Lower leg skin (tissue), 4 donors: ENCODE measurements around the gene MACROD1. TPM values are rescaled to one million over a fixed set of nuclear protein-coding genes. Genes with fewer than 3 reads are reported as not detected.
A peak's percentile ranks its signal among the peaks of the same experiment; 100 is the strongest.

Source experiments
- DNase-seq, 2 donors: peaks; one replicate each; pipeline ENCODE4 v3.0.0-alpha.2; 2019; ENCODE audit warnings: low spot score in 2 of 2
- H3K4me3 ChIP-seq: fragments of 200-600 bp; sonication (generic); 2 replicates; pipeline ENCODE4 v1.5.1; 2017; ENCODE audit warnings: mild to moderate bottlenecking, low read depth; ENCODE audit not compliant: poor library complexity, severe bottlenecking
- CTCF ChIP-seq, 3 donors: fragments of 450-650 bp; IDR thresholded peaks; one replicate each; pipeline ENCODE4 v1.5.1; 2016; ENCODE audit warnings: antibody characterized with exemption in 3 of 3, mild to moderate bottlenecking in 3 of 3, moderate library complexity in 2 of 3
- POLR2A ChIP-seq, 2 donors: fragments of 450-650 bp; IDR thresholded peaks; one replicate each; pipeline ENCODE4 v1.6.1; 2016 to 2017; ENCODE audit warnings: antibody characterized with exemption in 2 of 2, mild to moderate bottlenecking in 1 of 2, moderate library complexity in 1 of 2
- WGBS, 2 donors: methylation state at CpG; one replicate each; pipeline ENCODE4 v1.1.5; 2018; 5-methylcytosine and 5-hydroxymethylcytosine counted together
- intact Hi-C: fragments of 100-400 bp; cut with DNase I; formaldehyde crosslinking; loops from one replicate; pipeline ENCODE4 v1.15.0; 2023; ENCODE audit warnings: low total_unique reads
- total RNA-seq, 4 donors: library from RNA; depleted of rRNA; stranded (reverse); fragments of >200 nt; gene quantifications; one replicate each; pipeline ENCODE4 v1.1.0, GENCODE V29; 2016

The MACROD1 gene
- total RNA-seq, 4 donors from 2014 or later: 44.8 to 74.8 (median 55.6) TPM

DNA sequence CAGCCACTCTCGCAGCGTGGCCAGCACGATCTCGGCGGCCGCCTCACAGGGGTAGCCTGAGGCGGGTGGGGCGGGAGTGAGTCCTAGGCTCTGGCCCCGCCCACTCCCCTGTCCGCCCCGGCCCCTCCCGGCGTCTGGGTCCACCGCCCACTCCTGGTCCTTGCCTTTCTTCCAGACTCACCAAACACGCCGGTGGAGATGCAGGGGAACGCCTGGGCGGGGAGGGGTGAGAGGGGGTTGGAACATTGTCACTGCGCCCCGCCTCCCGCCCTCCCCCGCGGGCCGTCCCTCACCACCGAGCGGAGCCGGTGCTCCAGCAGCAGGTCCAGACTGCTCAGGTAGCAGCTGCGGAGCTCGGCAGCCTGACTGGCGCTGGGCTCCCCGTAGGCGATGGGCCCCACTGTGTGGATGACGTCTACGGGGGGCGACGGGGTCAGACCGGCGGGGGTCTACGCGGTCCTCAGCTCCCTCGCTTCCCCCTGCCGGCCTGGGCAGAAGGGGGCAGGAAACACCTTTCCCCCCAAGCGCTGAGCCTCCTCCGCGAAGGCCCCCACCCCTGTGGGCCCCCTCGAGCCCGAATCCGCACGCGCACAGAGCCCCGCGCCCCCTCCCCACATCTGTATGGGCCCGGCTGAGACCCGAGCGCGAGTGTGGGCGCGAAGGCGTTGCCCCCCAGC lies 166.4 kb downstream of the MACROD1 start:
- intact Hi-C loops: no loop called here
- H3K4me3 ChIP-seq: no peak overlapping the region
- WGBS, 2 donors: 4 to 6% methylated on average over 30 to 43 of the region's 59 CpGs
- DNase-seq: peak; percentile 70 to 95
- TF ChIP-seq POLR2A (IDR thresholded peaks at IDR 0.05): no peak
- no peak for TF ChIP-seq CTCF (IDR thresholded peaks at IDR 0.05)

GRCh38 chr11:63998558-63999348 lies 167.2 kb downstream of the MACROD1 start:
- TF ChIP-seq CTCF (IDR thresholded peaks at IDR 0.05) (no peak), POLR2A (IDR thresholded peaks at IDR 0.05) (no peak)
- 58 to 64% methylated on average over 24 to 31 of the region's 54 CpGs for WGBS, 2 donors
- no peak overlapping the region for H3K4me3 ChIP-seq
- no peak for DNase-seq
- intact Hi-C loops: no loop called here

- WGBS, 2 donors: 77 to 80% methylated on average over 7 to 9 of the region's 11 CpGs
These were observed 168.0 kb downstream of the MACROD1 start for GRCh38 chr11:63997801-63998337.

GRCh38 chr11:63997104-63997700 lies 168.7 kb downstream of the MACROD1 start:
- no peak for TF ChIP-seq POLR2A (IDR thresholded peaks at IDR 0.05)
- TF ChIP-seq CTCF (IDR thresholded peaks at IDR 0.05): no peak
- no peak for DNase-seq
- no peak overlapping the region for H3K4me3 ChIP-seq
- WGBS, 2 donors: 92 to 95% methylated on average over 13 to 22 of the region's 27 CpGs
- intact Hi-C loops: no loop called here

More at GRCh38 chr11:63997801-63998337, 168.0 kb downstream of the MACROD1 start:
- no peak for DNase-seq
- H3K4me3 ChIP-seq: no peak overlapping the region
- intact Hi-C loops: no loop called here
- TF ChIP-seq CTCF (IDR thresholded peaks at IDR 0.05): no peak
- TF ChIP-seq POLR2A (IDR thresholded peaks at IDR 0.05): no peak

GRCh38 chr11:63996512-63996911 lies 169.4 kb downstream of the MACROD1 start:
- H3K4me3 ChIP-seq: no peak overlapping the region
- no peak for TF ChIP-seq CTCF (IDR thresholded peaks at IDR 0.05)
- no peak for DNase-seq
- intact Hi-C loops: no loop called here
- WGBS, 2 donors: 84 to 89% methylated on average over 13 to 18 of the region's 18 CpGs
